WTC11 (cell line): ENCODE data around the gene IFNAR1. TPM values are rescaled to one million over a fixed set of nuclear protein-coding genes. Genes with fewer than 3 reads are reported as not detected.
A peak's percentile ranks its signal among the peaks of the same experiment; 100 is the strongest.

Experiments used
- ATAC-seq: fragments of 200-7000 bp; cut with Tn5 transposase; 2 replicates; pipeline ENCODE4 v1.10.0; 2021; ENCODE audit warnings: mild to moderate bottlenecking, moderate library complexity
- CTCF ChIA-PET: fragments of 300-600 bp; sonication (Branson Sonifier 250); formaldehyde crosslinking; loops from one replicate; lab custom pipeline; 2021; ENCODE audit warnings: antibody characterized with exemption; lab: Charles Lee
- POLR2A ChIA-PET: fragments of 350-600 bp; sonication (Branson Sonifier 250); formaldehyde crosslinking; loops from one replicate; lab custom pipeline; 2021; ENCODE audit warnings: antibody characterized with exemption; lab: Charles Lee
- DNase-seq: peaks from one replicate; pipeline ENCODE4 v3.0.0; 2021; ENCODE audit warnings: low spot score
- H3K27ac Mint-ChIP-seq: 2 replicates; pipeline ENCODE4 v1.8.0; 2021; ENCODE audit warnings: mixed read lengths
- H3K27me3 Mint-ChIP-seq: 2 replicates; pipeline ENCODE4 v1.8.0; 2021; ENCODE audit warnings: low read depth, mild to moderate bottlenecking, moderate library complexity, mixed read lengths
- H3K36me3 Mint-ChIP-seq: 2 replicates; pipeline ENCODE4 v1.8.0; 2021; ENCODE audit warnings: mixed read lengths
- H3K4me1 Mint-ChIP-seq: 2 replicates; pipeline ENCODE4 v1.8.0; 2022; ENCODE audit warnings: mixed read lengths
- H3K4me3 Mint-ChIP-seq: 2 replicates; pipeline ENCODE4 v1.8.0; 2021; ENCODE audit warnings: mild to moderate bottlenecking, moderate library complexity, mixed read lengths
- H3K9me3 Mint-ChIP-seq: 2 replicates; pipeline ENCODE4 v1.8.0; 2021; ENCODE audit warnings: mixed read lengths
- AFF4 ChIP-seq: sonication (generic); formaldehyde crosslinking; IDR thresholded peaks from 2 replicates; pipeline ENCODE4 v1.8.1; 2023; ENCODE audit warnings: mild to moderate bottlenecking, missing genetic modification reagents, borderline replicate concordance
- CBFB ChIP-seq: sonication (generic); formaldehyde crosslinking; IDR thresholded peaks from 2 replicates; pipeline ENCODE4 v1.8.1; 2022; ENCODE audit warnings: mild to moderate bottlenecking, low read depth, missing genetic modification reagents
- CDX4 ChIP-seq: fragments of 250-450 bp; sonication (Bioruptor Pico); IDR thresholded peaks from 2 replicates; pipeline ENCODE4 v1.9.0; 2021; ENCODE audit warnings: moderate library complexity, mild to moderate bottlenecking, inconsistent platforms, borderline replicate concordance
- CTCF ChIP-seq: fragments of 200-600 bp; IDR thresholded peaks from 2 replicates; pipeline ENCODE4 v1.8.0; 2022; ENCODE audit warnings: antibody characterized with exemption
- ELF4 ChIP-seq: sonication (generic); formaldehyde crosslinking; IDR thresholded peaks from 2 replicates; pipeline ENCODE4 v1.8.1; 2022; ENCODE audit warnings: low read depth, mild to moderate bottlenecking, moderate library complexity, missing genetic modification reagents
- ETV6 ChIP-seq: sonication (generic); formaldehyde crosslinking; IDR thresholded peaks from 2 replicates; pipeline ENCODE4 v1.8.1; 2022; ENCODE audit warnings: mild to moderate bottlenecking, missing genetic modification reagents
- FOXK1 ChIP-seq: sonication (generic); formaldehyde crosslinking; IDR thresholded peaks from 2 replicates; pipeline ENCODE4 v1.8.0; 2022; ENCODE audit warnings: mild to moderate bottlenecking, moderate library complexity, missing genetic modification reagents
- GABPB1 ChIP-seq: sonication (generic); formaldehyde crosslinking; IDR thresholded peaks from 2 replicates; pipeline ENCODE4 v1.8.1; 2023; ENCODE audit warnings: mild to moderate bottlenecking, missing genetic modification reagents
- GRHL2 ChIP-seq: fragments of 250-450 bp; sonication (Bioruptor Pico); IDR thresholded peaks from 2 replicates; pipeline ENCODE4 v1.8.0; 2022; ENCODE audit warnings: mild to moderate bottlenecking, moderate library complexity; ENCODE audit not compliant: insufficient replicate concordance, severe bottlenecking
- GTF2I ChIP-seq: fragments of 250-450 bp; sonication (Bioruptor Pico); conservative IDR thresholded peaks from 2 replicates; pipeline ENCODE4 v1.4.0; 2021; ENCODE audit warnings: mild to moderate bottlenecking
- HMGXB4 ChIP-seq: sonication (generic); formaldehyde crosslinking; IDR thresholded peaks from 2 replicates; pipeline ENCODE4 v1.8.1; 2023; ENCODE audit warnings: mild to moderate bottlenecking, moderate library complexity, missing genetic modification reagents
- PRDM15 ChIP-seq: sonication (generic); formaldehyde crosslinking; IDR thresholded peaks from 2 replicates; pipeline ENCODE4 v1.8.0; 2022; ENCODE audit warnings: missing genetic modification reagents
- TEAD1 ChIP-seq: sonication (generic); formaldehyde crosslinking; IDR thresholded peaks from 2 replicates; pipeline ENCODE4 v1.8.0; 2022; ENCODE audit warnings: mild to moderate bottlenecking, missing genetic modification reagents
- USF1 ChIP-seq: sonication (generic); formaldehyde crosslinking; IDR thresholded peaks from 2 replicates; pipeline ENCODE4 v1.8.0; 2022; ENCODE audit warnings: mild to moderate bottlenecking, missing genetic modification reagents
- ZMAT4 ChIP-seq: fragments of 250-450 bp; sonication (Bioruptor Pico); IDR thresholded peaks from 2 replicates; pipeline ENCODE4 v1.9.0; 2021; ENCODE audit warnings: mild to moderate bottlenecking
- ZNF121 ChIP-seq: sonication (generic); formaldehyde crosslinking; IDR thresholded peaks from 2 replicates; pipeline ENCODE4 v1.8.0; 2023; ENCODE audit warnings: missing genetic modification reagents
- ZNF512 ChIP-seq: sonication (generic); formaldehyde crosslinking; IDR thresholded peaks from 2 replicates; pipeline ENCODE4 v1.8.1; 2022; ENCODE audit warnings: missing genetic modification reagents, borderline replicate concordance
- total RNA-seq: library from RNA; stranded (reverse); gene quantifications from 3 replicates; pipeline ENCODE4 v1.2.3, GENCODE V29; 2021

Gene IFNAR1
- total RNA-seq, 1 experiment from 2014 or later = 12.2 TPM

- CTCF ChIA-PET = no interaction called here
- H3K27me3 Mint-ChIP-seq = no peaks in the 10 kb centered on the region; the same call in 1 of the 2 replicates
- no peaks in the 10 kb centered on the region for H3K9me3 Mint-ChIP-seq
- TF ChIP-seq USF1 (CRISPR knock-in tag) = peak; percentile 72
- TF ChIP-seq GABPB1 = peak; percentile 72; the same call in 1 of the 2 replicates
- no peak for TF ChIP-seq ZNF512 (CRISPR knock-in tag)
- peak overlapping the region; percentile 37; the same call in 1 of the 2 replicates for H3K27ac Mint-ChIP-seq
- peak; percentile 71 for ATAC-seq
- peaks cover 11% of the 10 kb centered on the region for H3K4me1 Mint-ChIP-seq
- H3K4me3 Mint-ChIP-seq = no peak overlapping the region
- DNase-seq = no peak
- no peaks in the 10 kb centered on the region for H3K36me3 Mint-ChIP-seq
- POLR2A ChIA-PET = no interaction called here
Observed at GRCh38 chr21:33383056-33383888, 58.5 kb downstream of the IFNAR1 start.

- Mint-ChIP-seq H3K9me3 (no peaks in the 10 kb centered on the region), H3K4me3 (no peak overlapping the region), H3K27ac (no peak overlapping the region; the same call in 1 of the 2 replicates), H3K36me3 (no peaks in the 10 kb centered on the region), H3K4me1 (peaks cover 11% of the 10 kb centered on the region), H3K27me3 (no peaks in the 10 kb centered on the region; the same call in 1 of the 2 replicates)
- ATAC-seq = no peak
- ChIA-PET POLR2A (interaction anchor here (0.6 kb wide), 1 partner anchor 160 kb away, joined by 4 read pairs; no protein-coding TSS in a partner anchor), CTCF (interaction anchor here (1.1 to 2.9 kb wide), 6 partner anchors 8 to 188 kb away, joined by 3 to 25 read pairs (median 4); no protein-coding TSS in a partner anchor)
- DNase-seq = no peak
- no peak for TF ChIP-seq GRHL2 (CRISPR knock-in tag)
- TF ChIP-seq HMGXB4 = no peak
- TF ChIP-seq ZMAT4 = no peak
- TF ChIP-seq CDX4 (CRISPR knock-in tag) = no peak
- no peak for TF ChIP-seq FOXK1 (CRISPR knock-in tag)
- no peak for TF ChIP-seq ZNF121 (CRISPR knock-in tag)
- no peak for TF ChIP-seq TEAD1 (CRISPR knock-in tag)
- no peak for TF ChIP-seq ELF4 (CRISPR knock-in tag)
- TF ChIP-seq CTCF = no peak
- TF ChIP-seq PRDM15 = no peak
- TF ChIP-seq AFF4 (CRISPR knock-in tag) = no peak
- no peak for TF ChIP-seq GTF2I (CRISPR knock-in tag)
- no peak for TF ChIP-seq CBFB (CRISPR knock-in tag)
- TF ChIP-seq GABPB1 = no peak
- no peak for TF ChIP-seq ETV6
Observed at GRCh38 chr21:33384841-33385331, 60.1 kb downstream of the IFNAR1 start.
